Endodermal cell (in vitro differentiated cells): ENCODE results near the gene ZMIZ1. TPM values are rescaled to one million over a fixed set of nuclear protein-coding genes. Genes with fewer than 3 reads are reported as not detected.

ENCODE experiments used
- DNase-seq: peaks from one replicate; pipeline ENCODE4 v3.0.0-alpha.2; 2017
- H3K27ac ChIP-seq: 2 replicates; pipeline ENCODE4 v1.5.1; 2013; ENCODE audit warnings: mild to moderate bottlenecking, low read depth, low read length, moderate library complexity
- H3K27me3 ChIP-seq: 2 replicates; pipeline ENCODE4 v1.6.1; 2013; ENCODE audit warnings: mild to moderate bottlenecking, low read length, moderate library complexity; ENCODE audit not compliant: insufficient read depth, control insufficient read depth, poor library complexity, severe bottlenecking
- H3K36me3 ChIP-seq: 2 replicates; pipeline ENCODE4 v1.7.0; 2013; ENCODE audit warnings: mild to moderate bottlenecking, low read length, moderate library complexity; ENCODE audit not compliant: control insufficient read depth, insufficient read depth
- H3K4me1 ChIP-seq: one replicate; pipeline ENCODE4 v1.7.0; 2013; ENCODE audit warnings: low read length; ENCODE audit not compliant: control insufficient read depth, insufficient read depth
- H3K4me3 ChIP-seq: 2 replicates; pipeline ENCODE4 v1.5.1; 2013; ENCODE audit warnings: mild to moderate bottlenecking, low read length, moderate library complexity
- H3K9ac ChIP-seq: 2 replicates; pipeline ENCODE4 v1.6.1; 2013; ENCODE audit warnings: mild to moderate bottlenecking, low read length, moderate library complexity; ENCODE audit not compliant: poor library complexity, severe bottlenecking; ENCODE audit errors: extremely low read depth
- H3K9me3 ChIP-seq: 2 replicates; pipeline ENCODE4 v1.6.1; 2013; ENCODE audit warnings: mild to moderate bottlenecking, low read length, moderate library complexity; ENCODE audit not compliant: control insufficient read depth
- H3K27ac Mint-ChIP-seq: 2 replicates; pipeline ENCODE4 v1.8.0; 2020; ENCODE audit warnings: mixed read lengths
- H3K27me3 Mint-ChIP-seq: 2 replicates; pipeline ENCODE4 v1.8.0; 2021; ENCODE audit warnings: mild to moderate bottlenecking, mixed read lengths; ENCODE audit not compliant: insufficient read depth
- H3K36me3 Mint-ChIP-seq: 2 replicates; pipeline ENCODE4 v1.8.0; 2020; ENCODE audit warnings: low read depth, mixed read lengths
- H3K4me1 Mint-ChIP-seq: 2 replicates; pipeline ENCODE4 v1.8.0; 2020; ENCODE audit warnings: mixed read lengths
- H3K4me3 Mint-ChIP-seq: 2 replicates; pipeline ENCODE4 v1.8.0; 2020; ENCODE audit warnings: mild to moderate bottlenecking, moderate library complexity, mixed read lengths
- H3K9me3 Mint-ChIP-seq: 2 replicates; pipeline ENCODE4 v1.8.0; 2020; ENCODE audit warnings: mild to moderate bottlenecking, mixed read lengths
- CTCF ChIP-seq: fragments of 200-600 bp; sonication (generic); conservative IDR thresholded peaks from 2 replicates; pipeline ENCODE4 v1.5.0; 2021; ENCODE audit warnings: antibody characterized with exemption, mild to moderate bottlenecking
- WGBS, 2 experiments: methylation state at CpG; one replicate each; pipeline versions ENCODE4 v1.1.5 to v1.1.7; 2013; ENCODE audit warnings: missing lambda C conversion rate in 2 of 2, mixed read lengths in 1 of 2; ENCODE audit not compliant: insufficient coverage in 1 of 2, insufficient read length in 1 of 2; 5-methylcytosine and 5-hydroxymethylcytosine counted together
- total RNA-seq, 2 donors: library from RNA; stranded (reverse); fragmentation: NEBNext Ultra II Directional in 1 of 2; extraction: Animal tissue kit (Norgen Biotek cat#: 25700) in 1 of 2; gene quantifications; 2 replicates in 1 of 2; 3 replicates in 1 of 2; pipeline ENCODE4 v1.2.1, GENCODE V29; 2021

Gene ZMIZ1
- total RNA-seq, 2 donors from 2014 or later: 65.3 to 67.5 TPM

- H3K36me3 ChIP-seq: no peaks in the 10 kb centered on the region
- H3K4me1 ChIP-seq: no peaks in the 10 kb centered on the region
- no peak for DNase-seq
- H3K27ac ChIP-seq: no peak overlapping the region
- Mint-ChIP-seq H3K9me3 (no peaks in the 10 kb centered on the region), H3K27ac (no peak overlapping the region), H3K36me3 (no peaks in the 10 kb centered on the region), H3K4me3 (no peak overlapping the region), H3K4me1 (peaks cover 18% of the 10 kb centered on the region), H3K27me3 (no peaks in the 10 kb centered on the region)
- WGBS, 2 experiments: 75 to 91% methylated on average over 1 to 2 of the region's 2 CpGs
- no peak overlapping the region for H3K9ac ChIP-seq
- no peaks in the 10 kb centered on the region for H3K9me3 ChIP-seq
- no peak overlapping the region for H3K4me3 ChIP-seq
- H3K27me3 ChIP-seq: no peaks in the 10 kb centered on the region
- no peak for TF ChIP-seq CTCF
Observed at GRCh38 chr10:79321494-79321882, 252.7 kb downstream of the ZMIZ1 start.

GRCh38 chr10:79321951-79322350, 253.2 kb downstream of the ZMIZ1 start:
- H3K9me3 ChIP-seq: no peaks in the 10 kb centered on the region
- no peaks in the 10 kb centered on the region for H3K27me3 ChIP-seq
- Mint-ChIP-seq H3K4me3 (no peak overlapping the region), H3K4me1 (peaks cover 14% of the 10 kb centered on the region), H3K27ac (no peak overlapping the region), H3K27me3 (no peaks in the 10 kb centered on the region), H3K9me3 (no peaks in the 10 kb centered on the region), H3K36me3 (no peaks in the 10 kb centered on the region)
- no peak for TF ChIP-seq CTCF
- H3K27ac ChIP-seq: no peak overlapping the region
- no peak overlapping the region for H3K9ac ChIP-seq
- no peak overlapping the region for H3K4me3 ChIP-seq
- no peaks in the 10 kb centered on the region for H3K4me1 ChIP-seq
- no peak for DNase-seq
- H3K36me3 ChIP-seq: no peaks in the 10 kb centered on the region

GRCh38 chr10:79322616-79323543, 254.1 kb downstream of the ZMIZ1 start:
- Histone ChIP-seq H3K9me3 (no peaks in the 10 kb centered on the region), H3K36me3 (no peaks in the 10 kb centered on the region), H3K4me1 (no peaks in the 10 kb centered on the region), H3K27me3 (no peaks in the 10 kb centered on the region), H3K27ac (no peak overlapping the region), H3K4me3 (no peak overlapping the region), H3K9ac (no peak overlapping the region)
- Mint-ChIP-seq H3K9me3 (no peaks in the 10 kb centered on the region), H3K36me3 (no peaks in the 10 kb centered on the region), H3K4me3 (no peak overlapping the region), H3K27ac (no peak overlapping the region), H3K27me3 (no peaks in the 10 kb centered on the region), H3K4me1 (peaks cover 5% of the 10 kb centered on the region)
- no peak for TF ChIP-seq CTCF
- 89 to 93% methylated on average over 12 to 15 of the region's 15 CpGs for whole genome bisulfite sequencing, 2 experiments
- DNase-seq: no peak
